GM18873 (cell line): ENCODE data around the gene PTPRF.

Experiments used
- ATAC-seq: cut with Tn5 transposase; IDR thresholded peaks from one replicate; pipeline ENCODE4 v1.9.1; 2021; ENCODE audit warnings: mild to moderate bottlenecking, moderate library complexity, moderate number of reproducible peaks; ENCODE audit not compliant: unreplicated experiment, low FRiP score

Gene PTPRF

GRCh38 chr1:43572084-43572483 is 41.4 kb downstream of the PTPRF start:
- ATAC-seq, result no peak

- no peak for ATAC-seq
These were observed 41.9 kb downstream of the PTPRF start for GRCh38 chr1:43572538-43572937.

- no peak for ATAC-seq
These were observed 42.5 kb downstream of the PTPRF start for GRCh38 chr1:43573066-43573800.

- ATAC-seq, result no peak
These were observed 45.8 kb downstream of the PTPRF start for GRCh38 chr1:43576521-43576920.

GRCh38 chr1:43577655-43578542 is 47.2 kb downstream of the PTPRF start:
- ATAC-seq, result no peak

- no peak for ATAC-seq
These were observed 49.4 kb downstream of the PTPRF start for GRCh38 chr1:43580039-43580438.

GRCh38 chr1:43582162-43582566 is 51.5 kb downstream of the PTPRF start:
- ATAC-seq, result no peak

GRCh38 chr1:43583058-43583457 is 52.4 kb downstream of the PTPRF start:
- no peak for ATAC-seq

- no peak for ATAC-seq
These were observed 53.5 kb downstream of the PTPRF start for GRCh38 chr1:43584204-43584603.

- no peak for ATAC-seq
These were observed 54.9 kb downstream of the PTPRF start for GRCh38 chr1:43585557-43585956.

GRCh38 chr1:43586136-43586731 is 55.6 kb downstream of the PTPRF start:
- ATAC-seq, result no peak

GRCh38 chr1:43587001-43587400 is 56.3 kb downstream of the PTPRF start:
- ATAC-seq, result no peak

- ATAC-seq, result no peak
These were observed 56.9 kb downstream of the PTPRF start for GRCh38 chr1:43587594-43587993.

GRCh38 chr1:43588592-43588991 is 57.9 kb downstream of the PTPRF start:
- no peak for ATAC-seq

GRCh38 chr1:43590388-43590925 is 59.8 kb downstream of the PTPRF start:
- no peak for ATAC-seq

- no peak for ATAC-seq
These were observed 60.5 kb downstream of the PTPRF start for GRCh38 chr1:43591181-43591580.

- no peak for ATAC-seq
These were observed 61.5 kb downstream of the PTPRF start for GRCh38 chr1:43592051-43592665.

- no peak for ATAC-seq
These were observed 62.4 kb downstream of the PTPRF start for GRCh38 chr1:43592974-43593683.

- ATAC-seq, result no peak
These were observed 65.9 kb downstream of the PTPRF start for GRCh38 chr1:43596579-43596978.

- ATAC-seq, result no peak
These were observed 66.3 kb downstream of the PTPRF start for GRCh38 chr1:43597028-43597427.
